GM18499 (cell line): ENCODE measurements around the gene NUDT22.

ENCODE experiments used
- ATAC-seq: cut with Tn5 transposase; IDR thresholded peaks from one replicate; pipeline ENCODE4 v1.9.1; 2021; ENCODE audit warnings: moderate number of reproducible peaks; ENCODE audit not compliant: insufficient read depth, unreplicated experiment

Gene NUDT22

GRCh38 chr11:64225608-64226506 is at the start of gene NUDT22, which contains the start of gene TRPT1:
Gene NUDT22 (plus strand): TSS chr11:64226274. CDS start chr11:64226653, 379 bp downstream.
Gene TRPT1 (minus strand): TSS chr11:64226186. CDS start chr11:64225860, 326 bp downstream.
- ATAC-seq, result no peak

- ATAC-seq, result no peak
Observed at GRCh38 chr11:64176751-64177150, 49.3 kb upstream of the NUDT22 start.

- no peak for ATAC-seq
Observed at GRCh38 chr11:64178203-64178602, 47.9 kb upstream of the NUDT22 start.

DNA sequence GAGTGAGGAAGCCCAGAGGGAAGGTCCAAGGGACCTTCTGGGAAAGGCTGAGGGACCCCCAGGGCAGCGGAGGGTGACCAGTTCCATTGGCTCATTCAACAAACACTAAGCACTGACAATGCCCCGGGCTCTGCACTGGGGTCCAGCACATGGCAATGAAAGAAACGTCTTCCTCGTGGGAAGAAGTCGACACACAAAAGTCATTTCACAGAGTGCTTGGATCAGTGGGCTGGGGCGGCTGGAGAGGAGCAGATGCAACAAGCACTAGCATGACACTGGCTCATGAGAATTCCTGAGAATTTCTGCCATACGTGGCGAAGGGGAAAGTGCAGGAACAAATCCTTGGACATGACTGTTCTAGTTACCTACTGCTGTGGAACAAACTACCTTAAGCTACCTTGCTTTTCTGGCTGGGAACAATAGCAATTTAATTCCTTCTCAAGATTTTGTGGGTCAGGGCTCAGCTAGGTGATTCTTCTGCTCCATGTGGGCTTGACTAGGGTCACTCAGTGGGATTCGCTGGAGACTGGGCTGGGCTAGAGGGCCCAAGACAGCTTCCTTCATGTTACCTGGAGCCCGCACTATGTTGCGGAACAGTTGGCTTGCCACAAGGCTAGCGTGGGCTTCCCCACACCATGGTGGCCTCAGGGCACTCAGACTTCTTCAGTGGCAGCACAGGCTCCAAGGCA is 47.0 kb upstream of the NUDT22 start:
- no peak for ATAC-seq

DNA sequence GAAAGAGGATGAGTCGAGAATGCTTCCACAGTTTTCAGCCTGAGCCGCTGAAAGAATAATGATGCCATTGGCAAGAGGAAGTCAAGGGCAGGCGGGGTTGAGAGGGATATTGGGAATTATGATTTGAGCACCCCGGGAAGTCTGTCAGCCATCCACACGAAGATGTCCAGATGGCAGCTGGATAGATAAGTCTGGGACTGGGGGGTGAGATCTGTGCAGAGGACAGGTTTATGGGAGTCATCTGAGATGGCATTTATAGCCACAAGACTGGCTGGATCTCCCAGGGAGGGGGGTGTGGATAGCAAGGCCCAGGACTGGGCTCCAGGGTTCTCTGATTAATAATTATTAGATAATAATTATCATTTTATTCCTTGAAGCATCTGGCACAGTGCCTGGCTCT is 45.2 kb upstream of the NUDT22 start:
- no peak for ATAC-seq

GRCh38 chr11:64181506-64182411 is 44.3 kb upstream of the NUDT22 start:
- ATAC-seq, result no peak

- ATAC-seq, result no peak
Observed at GRCh38 chr11:64183890-64184289, 42.2 kb upstream of the NUDT22 start.

GRCh38 chr11:64185175-64185692 is 40.8 kb upstream of the NUDT22 start:
- no peak for ATAC-seq

GRCh38 chr11:64185693-64186491 is 40.2 kb upstream of the NUDT22 start, which contains the start of gene STIP1:
Gene STIP1 (plus strand): TSS chr11:64186171. CDS start chr11:64186262, 91 bp downstream.
- peak; percentile 74 for ATAC-seq

- ATAC-seq, result no peak
Observed at GRCh38 chr11:64186492-64187165, 39.4 kb upstream of the NUDT22 start.

DNA sequence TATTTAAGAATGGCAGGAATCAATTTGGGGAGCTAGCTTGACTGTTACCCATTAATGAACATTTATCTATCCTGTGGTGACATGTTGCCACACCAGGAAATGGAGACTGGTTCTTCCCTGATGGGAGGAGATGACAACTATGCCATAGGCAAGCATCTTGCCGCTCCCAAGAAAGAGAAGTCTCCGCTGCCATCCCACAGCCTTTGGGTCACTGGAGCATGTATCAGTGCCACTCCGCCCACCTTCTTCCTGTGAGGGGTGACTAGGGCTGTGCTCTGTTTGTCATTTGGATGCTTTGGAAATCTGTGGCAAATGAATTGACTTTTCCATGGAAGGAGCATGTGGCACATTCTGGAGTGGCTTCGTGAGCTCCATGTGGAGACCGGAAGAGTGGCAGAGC is 33.6 kb upstream of the NUDT22 start:
- no peak for ATAC-seq

GRCh38 chr11:64196626-64197025 is 29.4 kb upstream of the NUDT22 start:
- ATAC-seq, result no peak

- no peak for ATAC-seq
Observed at GRCh38 chr11:64198511-64198910, 27.6 kb upstream of the NUDT22 start.

GRCh38 chr11:64201543-64201942 is 24.5 kb upstream of the NUDT22 start:
- ATAC-seq, result no peak

- ATAC-seq, result no peak
Observed at GRCh38 chr11:64202992-64203391, 23.1 kb upstream of the NUDT22 start.

DNA sequence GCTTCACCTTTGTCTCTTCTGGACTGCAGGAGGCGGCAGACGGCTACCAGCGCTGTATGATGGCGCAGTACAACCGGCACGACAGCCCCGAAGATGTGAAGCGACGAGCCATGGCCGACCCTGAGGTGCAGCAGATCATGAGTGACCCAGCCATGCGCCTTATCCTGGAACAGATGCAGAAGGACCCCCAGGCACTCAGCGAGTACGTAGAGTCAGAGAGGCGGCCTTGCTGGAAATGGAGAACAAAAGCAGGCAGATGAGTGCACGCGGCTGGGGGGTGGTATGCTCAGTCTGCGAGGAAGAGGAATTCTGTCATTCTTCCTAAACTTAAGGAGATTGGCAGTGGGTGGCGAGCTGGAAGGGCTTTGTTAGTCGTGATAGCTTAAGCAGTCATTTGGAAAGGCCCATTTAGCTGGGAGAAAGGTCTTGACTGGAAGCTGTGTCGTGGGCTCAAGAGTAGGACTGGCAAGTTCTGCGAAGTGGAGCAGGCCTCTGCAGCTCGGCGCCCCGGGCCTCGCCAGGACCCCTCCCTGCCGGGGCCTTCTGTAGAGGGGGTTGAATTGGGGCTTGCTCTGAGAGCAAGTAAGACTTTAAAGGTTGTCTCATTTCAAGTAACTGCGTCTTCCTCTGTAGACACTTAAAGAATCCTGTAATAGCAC is 22.5 kb upstream of the NUDT22 start:
- no peak for ATAC-seq

- ATAC-seq, result no peak
Observed at GRCh38 chr11:64204080-64204440, 22.0 kb upstream of the NUDT22 start.

- ATAC-seq, result no peak
Observed at GRCh38 chr11:64204464-64204989, 21.5 kb upstream of the NUDT22 start.
